Fibroblast of the aortic adventitia (primary cell): Measurements from ENCODE around the gene SESN3. TPM values are rescaled to one million over a fixed set of nuclear protein-coding genes. Genes with fewer than 3 reads are reported as not detected.

ENCODE experiments used
- DNase-seq: peaks from one replicate; pipeline ENCODE4 v3.0.0-alpha.2; 2010; ENCODE audit warnings: low read depth
- H3K4me3 ChIP-seq: 2 replicates; pipeline ENCODE4 v1.5.1; 2011; ENCODE audit warnings: low read depth, mild to moderate bottlenecking, control low read depth, low read length, moderate library complexity
- total RNA-seq: library from RNA; depleted of rRNA; stranded (reverse); fragments of >200 nt; gene quantifications from 2 replicates; pipeline ENCODE4 v1.2.3, GENCODE V29; 2012; ENCODE audit warnings: low replicate concordance
- TF ChIP-seq, protein P1 (sequence below): IDR thresholded peaks from 2 replicates; pipeline ENCODE4 v1.5.1; 2011; ENCODE audit warnings: mild to moderate bottlenecking, low read length, control low read depth, inconsistent platforms; ENCODE audit not compliant: insufficient read depth

Gene SESN3
- total RNA-seq, 1 donor, result 74.2 TPM

DNA sequence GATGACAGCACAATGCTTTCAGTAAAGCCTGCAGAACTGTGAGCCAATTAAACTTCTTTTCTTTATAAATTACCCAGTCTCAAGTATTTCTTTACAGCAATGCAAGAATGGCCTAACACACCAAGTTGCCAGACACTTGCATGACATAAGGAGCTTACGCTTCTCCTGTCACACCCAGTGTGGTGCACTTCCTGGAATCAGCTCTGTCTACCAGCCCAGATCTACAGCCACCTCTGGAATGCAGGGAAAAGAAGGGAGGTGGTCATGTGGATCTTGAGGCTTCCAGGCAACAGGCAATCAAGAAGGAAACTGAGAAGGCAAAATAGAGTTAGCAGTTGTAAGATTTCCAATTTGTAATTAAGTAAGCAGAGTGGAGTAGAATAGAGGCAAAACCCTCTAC, 37.4 kb upstream of the SESN3 start:
- H3K4me3 ChIP-seq, result no peak overlapping the region
- DNase-seq, result peak; percentile 22
- TF ChIP-seq, protein P1, sequence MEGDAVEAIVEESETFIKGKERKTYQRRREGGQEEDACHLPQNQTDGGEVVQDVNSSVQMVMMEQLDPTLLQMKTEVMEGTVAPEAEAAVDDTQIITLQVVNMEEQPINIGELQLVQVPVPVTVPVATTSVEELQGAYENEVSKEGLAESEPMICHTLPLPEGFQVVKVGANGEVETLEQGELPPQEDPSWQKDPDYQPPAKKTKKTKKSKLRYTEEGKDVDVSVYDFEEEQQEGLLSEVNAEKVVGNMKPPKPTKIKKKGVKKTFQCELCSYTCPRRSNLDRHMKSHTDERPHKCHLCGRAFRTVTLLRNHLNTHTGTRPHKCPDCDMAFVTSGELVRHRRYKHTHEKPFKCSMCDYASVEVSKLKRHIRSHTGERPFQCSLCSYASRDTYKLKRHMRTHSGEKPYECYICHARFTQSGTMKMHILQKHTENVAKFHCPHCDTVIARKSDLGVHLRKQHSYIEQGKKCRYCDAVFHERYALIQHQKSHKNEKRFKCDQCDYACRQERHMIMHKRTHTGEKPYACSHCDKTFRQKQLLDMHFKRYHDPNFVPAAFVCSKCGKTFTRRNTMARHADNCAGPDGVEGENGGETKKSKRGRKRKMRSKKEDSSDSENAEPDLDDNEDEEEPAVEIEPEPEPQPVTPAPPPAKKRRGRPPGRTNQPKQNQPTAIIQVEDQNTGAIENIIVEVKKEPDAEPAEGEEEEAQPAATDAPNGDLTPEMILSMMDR, result no peak

DNA sequence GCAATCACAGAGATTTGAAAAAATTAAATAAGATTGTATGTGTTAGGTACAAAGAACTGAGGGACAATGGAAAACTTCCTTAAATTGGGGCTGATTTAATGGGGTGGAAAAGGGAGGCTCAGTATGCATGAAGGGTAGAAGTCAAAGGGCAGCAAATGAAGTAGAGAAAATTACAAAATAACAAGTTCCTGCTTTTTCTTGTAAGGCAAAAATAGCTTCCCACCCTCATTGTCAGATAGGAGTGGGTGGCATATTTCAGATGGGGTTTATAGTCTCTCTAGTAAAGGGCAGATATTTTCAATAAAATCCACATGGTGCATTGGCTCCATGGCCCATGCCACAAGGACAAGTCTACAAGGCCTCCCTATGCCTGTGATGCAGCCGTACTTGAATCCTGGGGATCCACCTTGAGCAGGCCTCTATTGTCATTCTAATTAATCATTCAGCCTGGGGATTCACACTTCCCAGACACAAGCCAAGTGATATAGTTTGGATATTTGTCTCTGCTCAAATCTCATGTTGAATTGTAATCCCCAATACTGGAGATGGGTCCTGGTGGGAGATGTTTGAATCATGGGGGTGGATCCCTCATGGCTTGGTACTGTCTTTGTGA, 36.7 kb upstream of the SESN3 start:
- DNase-seq, result no peak
- TF ChIP-seq, protein P1, result no peak
- H3K4me3 ChIP-seq, result no peak overlapping the region

DNA sequence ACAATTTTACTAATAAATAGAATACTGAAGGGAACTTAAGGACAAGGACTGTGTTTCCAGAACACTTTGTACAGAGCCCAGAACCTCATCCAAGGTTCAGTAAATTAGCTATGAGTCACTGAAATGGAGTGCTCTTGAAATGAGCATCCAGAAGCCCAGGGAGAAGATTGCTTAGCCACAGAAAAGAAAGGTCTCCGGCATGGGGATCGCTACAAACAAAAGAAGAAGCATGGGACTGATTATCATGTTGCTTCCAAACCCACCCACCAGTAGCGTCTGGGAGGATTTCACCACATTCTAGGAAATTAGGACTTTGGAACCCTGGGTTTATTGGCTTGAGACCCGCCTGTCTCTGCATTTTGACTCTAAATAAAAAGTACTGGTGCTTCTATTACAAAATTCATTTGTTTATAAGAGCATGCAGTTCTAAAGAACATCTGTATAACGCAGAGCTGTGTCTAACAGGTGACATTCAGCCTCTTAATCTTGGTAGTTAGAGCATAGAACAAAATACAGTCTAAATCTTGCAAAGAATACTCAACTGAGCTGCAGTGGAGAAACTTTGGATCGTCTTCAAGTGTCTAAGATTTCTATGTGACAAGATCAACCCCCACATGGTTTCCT, 35.9 kb upstream of the SESN3 start:
- no peak overlapping the region for H3K4me3 ChIP-seq
- DNase-seq, result peak; percentile 44
- TF ChIP-seq, protein P1, result no peak

DNA sequence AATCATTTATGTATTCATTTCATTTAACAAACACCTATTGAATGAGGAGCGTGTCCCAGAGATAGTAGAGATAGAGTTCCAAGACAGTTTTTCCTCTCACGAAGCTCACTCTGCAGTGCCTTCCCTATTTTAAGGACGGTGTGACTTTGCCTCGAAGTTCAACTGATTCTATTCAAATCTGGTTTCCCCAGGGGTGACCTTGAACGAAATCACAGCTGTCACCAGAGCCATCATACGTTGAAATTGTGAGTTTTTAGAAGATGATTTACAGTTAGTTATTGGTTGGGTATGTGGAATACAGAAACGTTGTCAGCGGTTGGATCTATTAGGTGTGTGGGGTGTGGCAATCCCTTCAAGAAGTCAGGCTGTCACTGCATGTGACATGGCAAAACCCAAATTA, 33.9 kb upstream of the SESN3 start:
- H3K4me3 ChIP-seq, result no peak overlapping the region
- TF ChIP-seq, protein P1, result no peak
- DNase-seq, result no peak

DNA sequence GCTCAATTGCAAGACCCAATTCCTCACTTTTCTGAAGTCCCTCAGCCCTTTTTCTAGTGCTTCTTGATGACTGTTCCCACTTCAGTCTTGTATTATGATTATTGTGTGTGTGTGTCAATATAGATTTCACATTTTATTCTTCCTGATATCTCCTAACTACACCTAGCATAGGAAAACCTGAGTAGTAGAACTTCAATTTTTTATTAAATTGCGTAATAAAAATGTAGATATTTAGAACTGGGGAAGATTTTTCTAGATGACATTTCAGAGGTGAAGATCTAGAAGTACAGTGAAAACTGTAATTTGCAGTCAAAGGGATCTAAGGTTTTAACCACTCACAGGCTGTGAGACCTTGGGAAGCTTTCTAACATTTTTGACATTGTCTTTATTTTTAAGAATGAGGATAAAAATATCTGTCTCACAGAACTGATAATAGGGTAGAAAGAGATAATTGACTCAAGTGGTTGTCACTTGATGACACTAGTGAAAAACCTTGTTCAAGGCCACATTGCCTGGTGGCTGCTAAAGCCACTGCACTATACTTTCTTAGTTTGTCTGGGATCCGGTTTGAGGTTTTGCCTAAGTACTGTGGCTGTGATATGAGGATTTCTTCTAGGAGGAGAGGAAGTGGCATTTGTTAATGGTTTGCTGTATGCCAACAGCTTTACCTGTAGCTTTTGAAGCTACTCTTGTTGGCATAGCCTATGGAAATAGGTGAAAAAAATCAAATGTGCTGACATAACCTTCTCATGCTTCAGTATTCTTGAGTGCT, 32.2 kb upstream of the SESN3 start:
- TF ChIP-seq, protein P1, result no peak
- no peak overlapping the region for H3K4me3 ChIP-seq

DNA sequence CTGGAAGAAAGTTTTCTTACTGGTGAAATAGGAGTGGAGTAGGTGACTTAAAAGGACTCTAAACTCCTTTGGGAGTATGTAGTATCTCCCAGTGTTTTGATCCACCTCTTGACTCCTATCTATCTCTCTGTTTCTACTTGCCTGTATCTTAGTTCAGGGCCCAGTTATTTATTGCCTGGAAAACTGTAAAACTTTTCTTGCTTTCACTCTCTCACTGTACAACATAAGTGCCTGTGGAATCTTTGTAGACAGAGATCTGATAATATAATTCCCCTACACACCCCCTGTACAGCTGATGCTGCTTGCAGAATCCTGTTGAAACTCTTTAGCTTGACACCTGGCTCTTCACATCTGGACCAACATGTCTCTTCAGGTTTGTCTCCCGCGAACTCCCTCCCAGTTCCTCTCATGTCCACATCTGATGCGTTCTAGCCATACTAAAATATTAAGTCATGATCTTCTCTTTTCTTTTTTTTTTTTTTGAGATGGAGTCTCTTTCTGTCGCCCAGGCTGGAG, 26.5 kb upstream of the SESN3 start:
- no peak overlapping the region for H3K4me3 ChIP-seq
- no peak for DNase-seq
- TF ChIP-seq, protein P1, result no peak

More for the DNA sequence above, 32.2 kb upstream of the SESN3 start:
- DNase-seq, result no peak
